MCF 10A (cell line): ENCODE results near the gene BCAS3. TPM values are rescaled to one million over a fixed set of nuclear protein-coding genes. Genes with fewer than 3 reads are reported as not detected.
"Not testable (repeated sequence)": the region's sequence is repeated elsewhere in the genome, so short reads cannot be mapped to it uniquely, and the experiment has no call there.

Source experiments
- BruUV-seq: library from RNA; stranded (reverse); fragments of 400-500 nt; replicated peaks from 2 replicates; lab custom pipeline; 2021; lab: Mats Ljungman, UMichigan
- CTCF ChIA-PET: fragments of 300-600 bp; sonication (Branson Sonifier 250); formaldehyde crosslinking; extraction: SDS; loops from one replicate; lab custom pipeline; 2021; ENCODE audit warnings: antibody characterized with exemption, inconsistent platforms; lab: Yijun Ruan, JAX
- POLR2A ChIA-PET: fragments of 300-600, 350-650 bp; sonication (Branson Sonifier 250); formaldehyde crosslinking; extraction: SDS; loops from one replicate; lab custom pipeline; 2020; ENCODE audit warnings: antibody characterized with exemption, inconsistent platforms; lab: Yijun Ruan, JAX
- DNase-seq: peaks from one replicate; pipeline ENCODE4 v3.0.0-alpha.2; 2018; ENCODE audit not compliant: unreplicated experiment
- H3K27ac Mint-ChIP-seq: one replicate; pipeline ENCODE4 v1.8.0; 2022; ENCODE audit warnings: mild to moderate bottlenecking, low read depth, mixed read lengths; ENCODE audit not compliant: unreplicated experiment
- H3K27me3 Mint-ChIP-seq: one replicate; pipeline ENCODE4 v1.8.0; 2022; ENCODE audit warnings: mixed read lengths; ENCODE audit not compliant: insufficient read depth, unreplicated experiment
- H3K36me3 Mint-ChIP-seq: one replicate; pipeline ENCODE4 v1.8.0; 2022; ENCODE audit warnings: mild to moderate bottlenecking, moderate library complexity, mixed read lengths; ENCODE audit not compliant: insufficient read depth, unreplicated experiment
- H3K4me1 Mint-ChIP-seq: one replicate; pipeline ENCODE4 v1.8.0; 2022; ENCODE audit warnings: mixed read lengths; ENCODE audit not compliant: insufficient read depth, unreplicated experiment
- H3K4me3 Mint-ChIP-seq: one replicate; pipeline ENCODE4 v1.8.0; 2022; ENCODE audit warnings: mild to moderate bottlenecking, moderate library complexity, mixed read lengths; ENCODE audit not compliant: unreplicated experiment
- H3K9me3 Mint-ChIP-seq: one replicate; pipeline ENCODE4 v1.8.0; 2022; ENCODE audit warnings: mixed read lengths; ENCODE audit not compliant: unreplicated experiment
- CTCF ChIP-seq: fragments of 200-600 bp; IDR thresholded peaks from one replicate; pipeline ENCODE4 v1.8.0; 2022; ENCODE audit warnings: antibody characterized with exemption, mild to moderate bottlenecking; ENCODE audit not compliant: unreplicated experiment
- intact Hi-C: fragments of 100-400 bp; cut with micrococcal nuclease; formaldehyde crosslinking; loops from 2 replicates; pipeline ENCODE4 v1.14.1; 2022
- total RNA-seq: library from RNA; stranded (reverse); gene quantifications from 2 replicates; pipeline ENCODE4 v1.2.3, GENCODE V29; 2022

BCAS3 gene
- total RNA-seq, 1 experiment from 2014 or later: 14.6 TPM

- BruUV-seq: no TSS peak
- DNase-seq: no peak
- CTCF ChIA-PET: interaction anchor here (0.5 kb wide), 1 partner anchor 1549 kb away, joined by 3 read pairs; no protein-coding TSS in a partner anchor
- Mint-ChIP-seq H3K27ac (no peak overlapping the region), H3K4me1 (no peaks in the 10 kb centered on the region), H3K27me3 (no peaks in the 10 kb centered on the region), H3K4me3 (no peak overlapping the region), H3K9me3 (no peaks in the 10 kb centered on the region), H3K36me3 (peaks cover 7% of the 10 kb centered on the region)
- intact Hi-C loops: no loop called here
- no peak for TF ChIP-seq CTCF
- POLR2A ChIA-PET: no interaction called here
These were observed 90.2 kb downstream of the BCAS3 start for GRCh38 chr17:60767744-60768308.

GRCh38 chr17:60769327-60769726 lies 91.7 kb downstream of the BCAS3 start:
- intact Hi-C loops: no loop called here
- H3K36me3 Mint-ChIP-seq: peaks cover 7% of the 10 kb centered on the region
- H3K9me3 Mint-ChIP-seq: no peaks in the 10 kb centered on the region
- DNase-seq: no peak
- ChIA-PET CTCF (no interaction called here), POLR2A (no interaction called here)
- H3K4me1 Mint-ChIP-seq: no peaks in the 10 kb centered on the region
- no peaks in the 10 kb centered on the region for H3K27me3 Mint-ChIP-seq
- no peak overlapping the region for H3K27ac Mint-ChIP-seq
- H3K4me3 Mint-ChIP-seq: no peak overlapping the region
- no peak for TF ChIP-seq CTCF
- no TSS peak for BruUV-seq

- POLR2A ChIA-PET: no interaction called here
- Mint-ChIP-seq H3K9me3 (no peaks in the 10 kb centered on the region), H3K36me3 (peaks cover 7% of the 10 kb centered on the region), H3K27me3 (no peaks in the 10 kb centered on the region), H3K27ac (no peak overlapping the region), H3K4me1 (no peaks in the 10 kb centered on the region), H3K4me3 (no peak overlapping the region)
- no peak for TF ChIP-seq CTCF
- CTCF ChIA-PET: interaction anchor here (0.6 to 1.1 kb wide), 2 partner anchors 794 to 853 kb away, joined by 6 read pairs; no protein-coding TSS in a partner anchor
- intact Hi-C loops: no loop called here
- DNase-seq: no peak
- no TSS peak for BruUV-seq
These were observed 93.3 kb downstream of the BCAS3 start for GRCh38 chr17:60770946-60771422.

GRCh38 chr17:60771621-60772020 lies 94.0 kb downstream of the BCAS3 start:
- DNase-seq, intact Hi-C loops, H3K4me3 Mint-ChIP-seq, CTCF ChIA-PET, H3K4me1 Mint-ChIP-seq, H3K27me3 Mint-ChIP-seq, BruUV-seq, H3K27ac Mint-ChIP-seq, POLR2A ChIA-PET, H3K36me3 Mint-ChIP-seq, H3K9me3 Mint-ChIP-seq: not testable (repeated sequence)
